Vagina (tissue), 2 donors: Measurements from ENCODE around the gene PLEKHG2.

Experiments used
- CTCF ChIP-seq, 3 experiments: fragments of 450-650 bp in 2 of 3; fragments of 200-600 bp in 1 of 3; sonication (generic) in 1 of 3; IDR thresholded peaks; one replicate each; pipeline ENCODE4 v1.5.1; 2017 to 2019; ENCODE audit warnings: antibody characterized with exemption in 3 of 3, mild to moderate bottlenecking in 2 of 3, moderate library complexity in 2 of 3
- POLR2A ChIP-seq, 2 donors: fragments of 450-650 bp; IDR thresholded peaks; one replicate each; pipeline ENCODE4 v1.6.1; 2017; ENCODE audit warnings: antibody characterized with exemption in 2 of 2, mild to moderate bottlenecking in 2 of 2, moderate library complexity in 2 of 2
- POLR2AphosphoS5 ChIP-seq, 2 donors: sonication (generic); formaldehyde crosslinking; IDR thresholded peaks; one replicate each; pipeline ENCODE4 v1.9.0; 2017; ENCODE audit warnings: antibody characterized with exemption in 2 of 2, mild to moderate bottlenecking in 2 of 2, low read depth in 1 of 2; ENCODE audit not compliant: insufficient read depth in 1 of 2

- TF ChIP-seq CTCF (IDR thresholded peaks at IDR 0.05): no peak
- no peak for TF ChIP-seq POLR2A (IDR thresholded peaks at IDR 0.05)
- TF ChIP-seq POLR2AphosphoS5 (IDR thresholded peaks at IDR 0.05; ENCODE audit: insufficient read depth in 1 of 2, low read depth in 1 of 2): no peak
Measured at GRCh38 chr19:39417463-39418181, 5.2 kb downstream of the PLEKHG2 start.
